GM12878 (cell line): ENCODE data around the gene FBXO15. TPM values are rescaled to one million over a fixed set of nuclear protein-coding genes. Genes with fewer than 3 reads are reported as not detected.

Experiments
- ATAC-seq: fragments of 200-7000 bp; cut with Tn5 transposase; 3 replicates; pipeline ENCODE4 v1.9.1; 2020; ENCODE audit warnings: mild to moderate bottlenecking, moderate library complexity
- BruUV-seq: library from RNA; stranded (reverse); fragments of 400-500 nt; replicated peaks from 2 replicates; lab custom pipeline; 2021; lab: Mats Ljungman, UMichigan
- CTCF ChIA-PET: fragments of 300-600 bp; sonication (Branson Sonifier 250); formaldehyde crosslinking; extraction: SDS; loops from one replicate; lab custom pipeline; 2021; ENCODE audit warnings: inconsistent platforms; lab: Yijun Ruan, JAX
- POLR2A ChIA-PET: fragments of 350-600 bp; formaldehyde crosslinking; extraction: SDS; loops from one replicate; lab custom pipeline; 2021; ENCODE audit warnings: inconsistent platforms; lab: Charles Lee
- RAD21 ChIA-PET: fragments of 300-600 bp; sonication (Branson Sonifier 250); formaldehyde crosslinking; loops from one replicate; lab custom pipeline; 2023; ENCODE audit warnings: antibody characterized with exemption; ENCODE audit not compliant: unreplicated experiment; lab: Charles Lee
- SMC1A ChIA-PET: fragments of 300-600 bp; sonication (Branson Sonifier 250); formaldehyde crosslinking; loops from one replicate; lab custom pipeline; 2023; ENCODE audit not compliant: unreplicated experiment, uncharacterized antibody; lab: Charles Lee
- DNase-seq: peaks from one replicate; pipeline ENCODE4 v3.0.0-alpha.2; 2011; ENCODE audit warnings: low read depth, low spot score
- FAIRE-seq: peaks from 3 replicates; lab custom pipeline; 2011; peaks lifted over from hg19 to GRCh38; lab: Jason Lieb, UNC
- H2AFZ ChIP-seq: 2 replicates; pipeline ENCODE4 v1.6.0; 2011; ENCODE audit warnings: low read depth, low read length, control low read depth; ENCODE audit not compliant: control insufficient read depth
- H3K27ac ChIP-seq: 2 replicates; pipeline ENCODE4 v1.5.1; 2011; ENCODE audit warnings: control low read depth; ENCODE audit not compliant: control insufficient read depth, insufficient read depth
- H3K27me3 ChIP-seq, 2 experiments: replicated peaks in 1 of 2; 2 replicates each; pipeline versions ENCODE4 v1.6.0 to v1.6.1; 2011; ENCODE audit warnings: low read length in 1 of 2; ENCODE audit not compliant: control insufficient read depth in 2 of 2, insufficient read depth in 2 of 2
- H3K36me3 ChIP-seq, 2 experiments: 2 replicates each; pipeline ENCODE4 v1.5.1; 2011; ENCODE audit warnings: low read length in 1 of 2; ENCODE audit not compliant: control insufficient read depth in 2 of 2, insufficient read depth in 2 of 2
- H3K4me1 ChIP-seq: 2 replicates; pipeline ENCODE4 v1.6.1; 2011; ENCODE audit warnings: mild to moderate bottlenecking, low read length, moderate library complexity, mixed read lengths; ENCODE audit not compliant: control insufficient read depth, insufficient read depth
- H3K4me2 ChIP-seq: 2 replicates; pipeline ENCODE4 v1.6.0; 2011; ENCODE audit warnings: control low read depth; ENCODE audit not compliant: control insufficient read depth, insufficient read depth
- H3K4me3 ChIP-seq: fragments of 200-600 bp; sonication (generic); 2 replicates; pipeline ENCODE4 v1.5.1; 2016
- H3K79me2 ChIP-seq: 2 replicates; pipeline ENCODE4 v1.6.0; 2011; ENCODE audit warnings: low read length; ENCODE audit not compliant: control insufficient read depth, insufficient read depth
- H3K9ac ChIP-seq: 2 replicates; pipeline ENCODE4 v1.8.0; 2011; ENCODE audit warnings: low read length, control low read depth, mixed read lengths; ENCODE audit not compliant: control insufficient read depth, insufficient read depth
- H3K9me3 ChIP-seq: replicated peaks from 3 replicates; pipeline ENCODE4 v1.5.1; 2011; ENCODE audit warnings: mild to moderate bottlenecking, low read length; ENCODE audit not compliant: control insufficient read depth, insufficient read depth
- H4K20me1 ChIP-seq: 2 replicates; pipeline ENCODE4 v1.6.0; 2011; ENCODE audit not compliant: control insufficient read depth, insufficient read depth
- BCLAF1 ChIP-seq: fragments of 450-650 bp; IDR thresholded peaks from 2 replicates; pipeline ENCODE4 v1.6.1; 2017; ENCODE audit warnings: antibody characterized with exemption, mild to moderate bottlenecking, moderate library complexity
- E2F8 ChIP-seq: fragments of 450-650 bp; IDR thresholded peaks from 2 replicates; pipeline ENCODE4 v1.6.1; 2018; ENCODE audit warnings: mild to moderate bottlenecking, low read depth, moderate library complexity; ENCODE audit not compliant: partially characterized antibody
- EP300 ChIP-seq, 2 experiments: fragments of 150-350 bp in 1 of 2; IDR thresholded peaks; 2 replicates each; pipeline ENCODE4 v1.6.1; 2011 to 2012; ENCODE audit warnings: low read depth in 2 of 2, low read length in 2 of 2, borderline replicate concordance in 1 of 2, improper control_type of control experiment in 1 of 2, inconsistent platforms in 1 of 2; ENCODE audit not compliant: control insufficient read depth in 1 of 2
- NKRF ChIP-seq: fragments of 450-650 bp; conservative IDR thresholded peaks from 2 replicates; pipeline ENCODE4 v1.6.1; 2017; ENCODE audit warnings: mild to moderate bottlenecking, moderate library complexity
- SIX5 ChIP-seq: IDR thresholded peaks from 2 replicates; pipeline ENCODE4 v1.6.1; 2011; ENCODE audit warnings: mild to moderate bottlenecking, low read depth, low read length, moderate library complexity; ENCODE audit not compliant: severe bottlenecking
- ZNF217 ChIP-seq: fragments of 450-650 bp; IDR thresholded peaks from 2 replicates; pipeline ENCODE4 v1.6.1; 2017; ENCODE audit warnings: antibody characterized with exemption, mild to moderate bottlenecking
- ZNF592 ChIP-seq: fragments of 450-650 bp; IDR thresholded peaks from 2 replicates; pipeline ENCODE4 v1.6.1; 2017; ENCODE audit warnings: mild to moderate bottlenecking, moderate library complexity
- WGBS: methylation state at CpG from one replicate; pipeline ENCODE4 v1.1.6; 2016; ENCODE audit warnings: low lambda C conversion rate; ENCODE audit not compliant: insufficient replicate concordance, insufficient coverage; ENCODE audit errors: missing lambda C conversion rate; 5-methylcytosine and 5-hydroxymethylcytosine counted together
- in situ Hi-C: fragments of 300-500 bp; cut with MboI; formaldehyde crosslinking; loops from 9 replicates; pipeline ENCODE4 v1.14.3; 2018; ENCODE audit warnings: mixed read lengths
- intact Hi-C: fragments of 100-400 bp; cut with micrococcal nuclease; formaldehyde crosslinking; loops from one replicate; pipeline ENCODE4 v1.14.2; 2022; ENCODE audit not compliant: unreplicated experiment
- polyA plus RNA-seq, 11 experiments: library from polyadenylated mRNA; depleted of rRNA in 4 of 11; unstranded in 6 of 11; stranded (reverse) in 5 of 11; fragments of >200 nt; fragmentation: Nextera tagmentation in 4 of 11; fragmentation: Illumina TruSeq in 1 of 11; extraction: Ambion mirVana in 4 of 11; extraction: Trizol in 1 of 11; gene quantifications; 1 replicate in 1 of 11; 2 replicates in 10 of 11; pipeline versions ENCODE4 v1.2.1 to v1.2.3, GENCODE V29; 2011 to 2016; ENCODE audit warnings: inconsistent platforms in 2 of 11, missing spikeins in 2 of 11, low read depth in 1 of 11
- total RNA-seq, 4 experiments: library from RNA; depleted of rRNA in 3 of 4; stranded (reverse); fragments of >200 nt in 3 of 4; fragmentation: Illumina TruSeq in 1 of 4; extraction: Trizol in 1 of 4; gene quantifications; 2 replicates each; pipeline versions ENCODE4 v1.2.1 to v1.2.3, GENCODE V29; 2013 to 2021

Gene FBXO15
- total and polyA plus RNA-seq, 10 of the 15 experiments (the other 5 are each of a cell fraction or from before 2014, with no cell fraction given): 0.06 to 0.90 (median 0.22) TPM; not detected in 3

- H3K27ac ChIP-seq: no peak overlapping the region
- TF ChIP-seq E2F8: no peak
- no peak for TF ChIP-seq SIX5
- no peak for TF ChIP-seq EP300 (IDR thresholded peaks at IDR 0.05; ENCODE audit: borderline replicate concordance in 1 of 2, control insufficient read depth in 1 of 2, low read depth in 2 of 2, low read length in 2 of 2)
- no peak for TF ChIP-seq ZNF592
- no peak for TF ChIP-seq BCLAF1
- TF ChIP-seq NKRF: no peak
- no peak for TF ChIP-seq ZNF217
- H3K4me2 ChIP-seq: no peak overlapping the region
- intact Hi-C loops (no loop called here), in situ Hi-C loops (loop anchor here (25.0 kb wide), 1 partner anchor 1362 kb away; no protein-coding TSS in a partner anchor)
- no peaks in the 10 kb centered on the region for H4K20me1 ChIP-seq
- DNase-seq (no peak), FAIRE-seq (no peak), ATAC-seq (no peak)
- no TSS peak for BruUV-seq
- peaks cover 0 to 1% of the 10 kb centered on the region in 2 experiments; a peak in 2 of 4 replicates for H3K27me3 ChIP-seq
- ChIA-PET SMC1A (interaction anchor here (1.3 kb wide), 1 partner anchor 11 kb away, joined by 3 read pairs; no protein-coding TSS in a partner anchor), POLR2A (no interaction called here), CTCF (no interaction called here), RAD21 (no interaction called here)
- H3K4me1 ChIP-seq: no peaks in the 10 kb centered on the region
- no peaks in the 10 kb centered on the region for H3K79me2 ChIP-seq
- WGBS: 0% methylated on average over 1 of the region's 1 CpG
- H3K4me3 ChIP-seq: no peak overlapping the region
- no peaks in the 10 kb centered on the region for H3K36me3 ChIP-seq
- no peak overlapping the region for H3K9ac ChIP-seq
- H2AFZ ChIP-seq: no peak overlapping the region
- no peaks in the 10 kb centered on the region; the same call in 2 of the 3 replicates for H3K9me3 ChIP-seq
Observed at GRCh38 chr18:74124642-74125041, 23.0 kb downstream of the FBXO15 start.
